ENCODE measurements around the gene VAV2.
"Not testable (repeated sequence)": the region's sequence is repeated elsewhere in the genome, so short reads cannot be mapped to it uniquely, and the experiment has no call there.

Gene VAV2

GRCh38 chr9:133769511-133770075 lies 222.5 kb downstream of the VAV2 start:
- DNase-seq (ENCODE audit: low read depth in 3 of 3): no peak

- DNase-seq (ENCODE audit: low read depth in 3 of 3): peak in 1 of 3 experiments; percentile 10
Observed at GRCh38 chr9:133768859-133769510, 223.1 kb downstream of the VAV2 start.

- no peak for DNase-seq (ENCODE audit: low read depth in 3 of 3)
Observed at GRCh38 chr9:133768371-133768858, 223.7 kb downstream of the VAV2 start.

- no peak for DNase-seq (ENCODE audit: low read depth in 3 of 3)
Observed at GRCh38 chr9:133767625-133768024, 224.5 kb downstream of the VAV2 start.

GRCh38 chr9:133767008-133767407 lies 225.1 kb downstream of the VAV2 start:
- DNase-seq (ENCODE audit: low read depth in 3 of 3): no peak

GRCh38 chr9:133766234-133766633 lies 225.9 kb downstream of the VAV2 start:
- not testable (repeated sequence) for DNase-seq (ENCODE audit: low read depth in 3 of 3)

- no peak for DNase-seq (ENCODE audit: low read depth in 3 of 3)
Observed at GRCh38 chr9:133763272-133764183, 228.6 kb downstream of the VAV2 start.

- DNase-seq (ENCODE audit: low read depth in 3 of 3): no peak
Observed at GRCh38 chr9:133762488-133763271, 229.4 kb downstream of the VAV2 start.

GRCh38 chr9:133761641-133762248 lies 230.4 kb downstream of the VAV2 start:
- DNase-seq (ENCODE audit: low read depth in 3 of 3): no peak

GRCh38 chr9:133760713-133761290 lies 231.3 kb downstream of the VAV2 start:
- DNase-seq (ENCODE audit: low read depth in 3 of 3): no peak

GRCh38 chr9:133759946-133760345 lies 232.2 kb downstream of the VAV2 start:
- DNase-seq (ENCODE audit: low read depth in 3 of 3): no peak

GRCh38 chr9:133759146-133759900 lies 232.8 kb downstream of the VAV2 start:
- no peak for DNase-seq (ENCODE audit: low read depth in 3 of 3)

- no peak for DNase-seq (ENCODE audit: low read depth in 3 of 3)
Observed at GRCh38 chr9:133758228-133758627, 233.9 kb downstream of the VAV2 start.

GRCh38 chr9:133754688-133755227 lies 237.4 kb downstream of the VAV2 start:
- DNase-seq (ENCODE audit: low read depth in 3 of 3): no peak

- no peak for DNase-seq (ENCODE audit: low read depth in 3 of 3)
Observed at GRCh38 chr9:133754187-133754586, 237.9 kb downstream of the VAV2 start.

GRCh38 chr9:133752739-133753446 lies 239.2 kb downstream of the VAV2 start:
- DNase-seq (ENCODE audit: low read depth in 3 of 3): no peak

GRCh38 chr9:133750982-133751649 lies 241.0 kb downstream of the VAV2 start:
- no peak for DNase-seq (ENCODE audit: low read depth in 3 of 3)

- no peak for DNase-seq (ENCODE audit: low read depth in 3 of 3)
Observed at GRCh38 chr9:133747309-133747708, 244.8 kb downstream of the VAV2 start.

- not testable (repeated sequence) for DNase-seq (ENCODE audit: low read depth in 3 of 3)
Observed at GRCh38 chr9:133744528-133744927, 247.6 kb downstream of the VAV2 start.
